GM21381 (cell line): ENCODE results near the gene MCF2L.
"Not testable (repeated sequence)": the region's sequence is repeated elsewhere in the genome, so short reads cannot be mapped to it uniquely, and the experiment has no call there.

Experiments
- ATAC-seq: cut with Tn5 transposase; IDR thresholded peaks from one replicate; pipeline ENCODE4 v1.9.1; 2021; ENCODE audit warnings: mild to moderate bottlenecking, moderate library complexity; ENCODE audit not compliant: unreplicated experiment

The MCF2L gene

DNA sequence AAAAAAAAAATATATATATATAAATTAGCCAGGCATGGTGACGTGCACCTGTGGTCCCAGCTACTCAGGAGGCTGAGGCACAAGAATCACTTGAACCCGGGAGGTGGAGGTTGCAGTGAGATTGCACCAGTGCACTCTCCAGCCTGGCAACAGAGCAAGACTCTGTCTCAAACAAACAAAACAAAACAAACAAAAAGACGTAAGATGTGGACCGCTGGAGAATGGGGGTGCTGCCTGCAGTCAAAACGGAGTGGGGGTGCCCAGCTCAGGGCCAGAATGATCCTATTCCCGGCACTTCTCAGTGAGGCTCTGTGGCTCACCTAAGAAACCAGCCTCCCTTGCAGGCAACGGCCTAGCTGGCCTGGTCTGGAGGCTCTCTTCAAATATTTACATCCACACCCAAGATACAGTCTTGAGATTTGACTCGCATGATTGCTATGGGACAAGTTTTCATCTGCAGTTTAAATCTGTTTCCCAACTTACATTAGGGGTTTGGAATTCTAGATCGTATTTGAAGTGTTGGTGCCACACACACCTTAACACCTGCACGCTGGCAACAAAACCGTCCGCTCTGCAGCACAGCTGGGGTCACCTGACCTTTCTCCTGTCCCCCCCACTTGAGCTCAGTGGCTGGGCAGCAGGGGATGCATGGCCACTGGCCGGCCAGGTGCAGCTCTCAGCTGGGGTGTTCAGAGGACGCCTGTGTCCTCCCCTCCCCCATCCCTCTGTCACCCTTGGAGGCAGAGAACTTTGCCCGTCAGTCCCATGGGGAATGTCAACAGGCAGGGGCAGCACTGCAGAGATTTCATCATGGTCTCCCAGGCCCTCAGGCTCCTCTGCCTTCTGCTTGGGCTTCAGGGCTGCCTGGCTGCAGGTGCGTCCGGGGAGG lies 136.3 kb downstream of the MCF2L start, which contains the start of gene F7:
Gene F7 (plus strand): TSS at position 760 of the 889 bp plus-strand sequence. CDS start 51 bp downstream, at position 811.
- no peak for ATAC-seq

DNA sequence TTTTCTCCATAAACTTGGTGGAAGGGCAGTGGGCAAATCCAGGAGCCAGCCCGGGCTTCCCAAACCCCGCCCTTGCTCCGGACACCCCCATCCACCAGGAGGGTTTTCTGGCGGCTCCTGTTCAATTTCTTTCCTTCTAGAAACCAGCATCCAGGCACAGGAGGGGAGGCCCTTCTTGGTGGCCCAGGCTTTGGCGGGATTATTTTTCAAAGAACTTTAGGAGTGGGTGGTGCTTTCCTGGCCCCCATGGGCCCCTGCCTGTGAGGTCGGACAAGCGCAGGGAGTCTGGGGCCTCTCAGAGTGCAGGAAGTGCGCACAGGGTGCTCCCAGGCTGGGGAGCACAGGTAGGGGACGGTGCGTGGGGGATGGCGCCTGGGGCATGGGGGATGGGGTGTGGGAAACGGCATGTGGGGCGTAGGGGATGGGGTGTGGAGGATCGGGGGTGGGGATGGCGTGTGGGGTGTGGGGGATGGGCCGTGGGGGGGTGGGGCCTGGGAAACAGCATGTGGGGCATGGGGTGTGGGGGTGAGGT lies 137.0 kb downstream of the MCF2L start:
- no peak for ATAC-seq

- no peak for ATAC-seq
These were observed 137.8 kb downstream of the MCF2L start for GRCh38 chr13:113106711-113107351.

- ATAC-seq: not testable (repeated sequence)
These were observed 139.5 kb downstream of the MCF2L start for GRCh38 chr13:113108521-113108920.

- no peak for ATAC-seq
These were observed 140.4 kb downstream of the MCF2L start for GRCh38 chr13:113109151-113110047.

DNA sequence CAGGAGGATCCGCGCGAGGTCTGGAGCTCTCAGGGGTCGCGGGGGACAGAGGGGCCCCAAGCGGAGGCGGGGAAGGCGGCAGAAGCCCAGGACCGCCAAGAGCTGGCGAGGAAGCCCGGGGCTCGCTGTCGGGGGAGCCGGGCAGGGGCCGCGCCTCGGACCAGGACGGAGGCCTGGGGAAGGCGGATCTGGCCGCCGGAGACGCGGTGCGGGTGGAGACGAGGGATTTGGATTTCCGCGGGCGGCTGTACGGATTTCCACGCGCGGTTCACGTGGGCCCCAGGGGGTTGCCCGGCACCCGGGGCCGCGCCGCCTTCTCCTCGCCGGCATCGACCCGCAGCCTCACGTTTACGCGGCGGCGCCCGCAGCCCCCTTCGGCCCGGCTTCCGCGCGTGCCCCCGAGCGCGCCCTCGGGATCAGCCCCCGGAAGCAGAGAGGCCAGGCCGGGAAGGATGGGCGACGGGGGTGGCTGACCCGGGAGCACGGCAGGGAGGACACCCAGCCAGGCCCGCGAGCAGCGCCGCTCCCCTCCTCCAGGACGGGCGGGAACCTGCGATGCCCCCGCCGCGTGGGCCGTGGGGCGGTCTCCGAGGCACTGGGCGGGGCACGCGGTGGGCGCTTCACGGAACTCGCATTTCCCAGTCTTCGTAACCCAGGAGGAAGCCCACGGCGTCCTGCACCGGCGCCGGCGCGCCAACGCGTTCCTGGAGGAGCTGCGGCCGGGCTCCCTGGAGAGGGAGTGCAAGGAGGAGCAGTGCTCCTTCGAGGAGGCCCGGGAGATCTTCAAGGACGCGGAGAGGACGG lies 141.2 kb downstream of the MCF2L start:
- ATAC-seq: no peak

DNA sequence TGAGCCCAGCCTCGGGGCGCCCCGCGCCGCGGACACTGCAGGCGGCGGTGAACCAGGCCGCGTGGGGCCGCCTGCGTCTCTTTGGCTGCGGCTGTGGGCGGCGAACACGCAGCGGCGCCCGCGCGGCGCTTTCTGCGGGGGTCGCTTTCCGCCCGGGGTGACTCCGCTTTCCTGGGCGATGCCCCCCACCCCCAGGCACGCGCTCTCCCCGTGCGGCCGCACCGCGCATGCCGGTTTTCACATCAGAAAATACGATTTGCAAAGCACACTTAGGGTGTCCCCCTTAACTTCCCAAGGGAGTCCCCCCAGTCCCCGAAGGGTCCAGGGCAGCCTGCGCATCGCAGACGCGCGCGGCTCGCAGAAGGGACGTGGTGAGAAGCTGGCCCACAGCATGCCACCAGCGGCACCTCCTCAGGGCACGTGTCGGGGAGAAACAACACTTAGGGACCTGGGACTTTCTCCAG lies 141.9 kb downstream of the MCF2L start:
- ATAC-seq: no peak

- not testable (repeated sequence) for ATAC-seq
These were observed 142.8 kb downstream of the MCF2L start for GRCh38 chr13:113111821-113112220.

DNA sequence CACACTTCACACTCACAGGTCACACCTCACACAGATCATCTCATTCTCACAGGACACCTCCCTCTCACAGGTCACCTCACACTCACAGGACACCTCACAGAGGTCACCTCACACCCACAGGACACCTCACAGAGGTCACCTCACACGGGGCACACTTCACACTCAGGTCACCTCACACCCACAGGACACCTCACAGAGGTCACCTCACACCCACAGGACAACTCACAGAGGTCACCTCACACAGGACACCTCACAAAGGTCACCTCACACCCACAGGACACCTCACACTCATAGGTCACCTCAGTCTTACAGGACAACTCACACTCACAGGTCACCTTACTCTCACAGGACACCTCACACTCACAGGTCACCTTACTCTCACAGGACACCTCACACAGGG lies 143.5 kb downstream of the MCF2L start:
- ATAC-seq: not testable (repeated sequence)

DNA sequence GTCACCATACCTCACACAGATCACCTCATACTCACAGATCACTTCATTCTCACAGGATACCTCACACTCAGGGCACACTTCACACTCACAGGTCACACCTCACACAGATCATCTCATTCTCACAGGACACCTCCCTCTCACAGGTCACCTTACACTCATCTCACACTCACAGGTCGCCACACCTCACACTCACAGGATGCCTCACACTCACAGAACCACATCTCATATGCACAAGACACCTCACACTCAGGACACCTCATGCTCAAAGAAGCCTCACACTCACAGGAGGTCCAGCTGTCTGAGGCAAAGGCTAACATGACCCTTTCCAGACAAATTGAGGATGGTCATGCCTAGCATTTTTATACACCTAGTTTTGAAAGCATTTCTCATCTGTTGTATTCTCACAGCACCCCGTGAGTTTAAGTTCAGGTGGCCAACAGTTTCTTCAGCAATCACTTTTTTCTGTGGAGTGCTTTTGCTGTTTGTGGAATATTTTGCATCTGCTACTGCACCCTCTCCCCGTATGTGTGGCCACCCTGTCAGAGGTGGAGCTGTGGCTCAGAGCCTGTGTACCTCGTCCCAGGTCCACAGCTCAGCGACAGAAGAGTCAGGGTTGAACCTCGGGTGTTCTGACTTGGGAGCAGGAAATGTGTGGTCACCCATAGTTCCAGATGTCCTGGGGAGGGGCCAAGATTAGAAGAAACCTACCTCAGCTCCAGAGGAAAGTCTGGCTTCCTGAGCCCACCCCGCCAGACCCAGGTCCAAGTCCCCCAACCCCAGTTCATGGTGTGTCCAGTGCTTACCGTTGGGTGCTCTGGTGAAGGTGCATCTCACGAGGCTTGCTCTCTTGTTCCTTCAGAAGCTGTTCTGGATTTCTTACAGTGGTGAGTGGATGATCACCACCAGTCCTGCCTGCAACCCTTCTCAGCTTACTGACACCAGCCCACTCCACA lies 144.2 kb downstream of the MCF2L start:
- no peak for ATAC-seq

GRCh38 chr13:113113846-113114271 lies 144.8 kb downstream of the MCF2L start:
- no peak for ATAC-seq

GRCh38 chr13:113114511-113115362 lies 145.7 kb downstream of the MCF2L start:
- ATAC-seq: no peak

GRCh38 chr13:113115363-113116205 lies 146.6 kb downstream of the MCF2L start:
- no peak for ATAC-seq

- ATAC-seq: no peak
These were observed 147.3 kb downstream of the MCF2L start for GRCh38 chr13:113116206-113116800.

DNA sequence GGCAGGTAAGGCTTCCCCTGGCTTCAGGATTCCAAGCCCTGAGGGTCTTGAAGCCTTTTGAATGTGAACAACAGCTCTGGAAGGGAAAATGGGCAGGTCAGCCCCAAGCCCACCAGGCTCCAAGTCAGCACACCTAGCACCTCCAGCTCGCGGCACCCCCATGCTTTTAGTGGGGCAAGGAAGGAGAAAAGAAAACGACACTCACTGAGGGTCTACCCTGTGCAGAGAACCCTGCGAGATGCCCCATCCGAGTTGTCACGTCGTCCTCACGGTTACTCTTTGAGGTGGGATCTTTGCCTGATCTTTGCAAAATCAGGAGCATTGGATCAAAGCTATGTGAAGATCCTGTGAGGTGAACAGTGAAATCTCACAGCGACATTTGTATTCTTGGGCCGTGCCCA lies 147.9 kb downstream of the MCF2L start:
- no peak for ATAC-seq

GRCh38 chr13:113117335-113117872 lies 148.4 kb downstream of the MCF2L start:
- no peak for ATAC-seq
